GM19438 (cell line): ENCODE measurements around the gene PRIMA1.

Experiments
- ATAC-seq: cut with Tn5 transposase; IDR thresholded peaks from one replicate; pipeline ENCODE4 v1.9.1; 2021; ENCODE audit warnings: low read depth; ENCODE audit not compliant: unreplicated experiment

PRIMA1 gene

DNA sequence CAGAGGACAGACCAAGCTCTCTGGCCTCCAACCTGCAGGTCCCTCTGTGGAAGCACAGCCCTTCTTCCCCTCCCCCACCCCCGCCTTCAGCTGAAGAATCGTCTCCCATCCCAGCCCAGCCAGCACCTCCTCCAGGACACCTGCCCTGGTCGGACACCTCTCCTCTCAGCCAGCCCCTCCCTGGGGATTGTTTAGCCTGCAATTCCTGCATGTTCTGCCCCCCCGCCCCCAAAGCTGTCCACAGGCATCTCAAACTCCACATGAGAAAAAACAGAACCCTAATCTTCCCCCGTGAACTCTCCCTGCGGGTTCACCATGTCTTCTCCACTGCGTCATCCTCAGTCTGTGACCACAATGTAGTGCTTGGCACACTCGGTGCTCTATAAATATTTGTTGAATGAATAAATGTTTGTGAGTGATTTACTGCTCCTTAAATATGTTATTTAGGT is 24.1 kb downstream of the PRIMA1 start:
- ATAC-seq = no peak

DNA sequence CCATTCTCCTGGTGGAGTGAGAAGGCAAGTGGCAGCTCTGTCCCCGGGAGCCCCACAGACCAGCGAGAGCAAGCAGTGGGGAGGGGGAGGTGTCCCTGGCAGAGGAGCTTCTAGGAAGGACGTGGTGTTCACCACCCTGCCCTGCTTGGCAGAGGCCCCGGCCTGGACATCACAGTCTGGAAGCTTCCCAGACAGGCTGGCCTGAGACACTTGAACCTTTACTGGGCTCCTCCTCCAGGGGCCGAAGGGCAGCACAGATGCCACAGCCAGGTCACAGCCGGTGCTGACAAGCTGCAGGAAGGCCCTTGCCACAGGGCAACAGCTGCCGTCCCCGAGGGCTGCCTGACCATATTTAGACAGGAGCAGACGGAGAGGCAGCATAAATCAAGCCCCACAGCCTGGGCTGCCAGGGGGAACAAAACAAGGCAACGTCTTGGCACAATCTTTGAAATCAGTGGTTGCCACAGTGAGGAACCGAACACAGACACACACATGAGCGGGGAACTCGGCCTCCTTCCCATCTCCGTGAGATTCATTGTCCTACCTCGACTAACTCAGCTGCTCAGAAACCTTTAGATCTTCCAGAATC is 28.5 kb downstream of the PRIMA1 start:
- no peak for ATAC-seq

DNA sequence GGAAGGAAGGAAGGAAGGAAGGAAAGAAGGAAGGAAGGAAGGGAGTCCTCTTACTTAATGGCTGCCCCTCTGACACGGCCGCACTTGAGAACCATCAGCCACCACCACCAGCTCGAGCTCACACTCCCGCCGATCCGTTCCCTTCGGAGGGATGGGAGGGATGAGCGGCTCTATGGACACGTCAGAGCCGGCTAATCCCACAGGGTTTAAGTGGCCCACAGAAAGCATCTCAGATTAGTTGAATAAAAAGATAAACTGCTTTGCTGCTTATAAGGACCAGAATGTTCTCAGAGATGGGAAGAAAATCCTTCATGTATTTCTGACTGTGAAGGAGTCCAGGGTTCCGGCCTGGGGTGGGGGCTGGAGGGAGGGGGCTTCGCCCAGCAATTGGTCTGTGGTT is 31.1 kb downstream of the PRIMA1 start:
- ATAC-seq = no peak

DNA sequence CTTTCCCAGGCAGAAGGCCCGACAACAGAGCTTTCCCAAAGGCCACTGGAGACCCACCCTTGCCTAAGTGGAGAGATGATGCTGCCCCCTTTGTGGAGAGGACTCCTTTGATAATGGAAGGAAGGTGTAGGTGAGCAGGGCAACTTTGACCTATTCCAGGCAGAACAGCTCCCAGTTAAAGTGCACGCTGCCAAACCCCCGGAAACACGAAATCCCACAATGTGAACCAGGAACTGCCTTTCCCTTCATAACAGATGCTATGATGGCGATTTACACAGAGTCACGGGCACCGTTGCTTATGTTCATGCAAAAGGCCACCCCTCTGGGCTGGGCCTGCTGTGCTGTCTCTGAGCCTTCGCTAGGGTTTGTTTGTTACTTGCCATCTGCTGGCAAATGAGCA is 34.6 kb downstream of the PRIMA1 start:
- ATAC-seq = no peak

DNA sequence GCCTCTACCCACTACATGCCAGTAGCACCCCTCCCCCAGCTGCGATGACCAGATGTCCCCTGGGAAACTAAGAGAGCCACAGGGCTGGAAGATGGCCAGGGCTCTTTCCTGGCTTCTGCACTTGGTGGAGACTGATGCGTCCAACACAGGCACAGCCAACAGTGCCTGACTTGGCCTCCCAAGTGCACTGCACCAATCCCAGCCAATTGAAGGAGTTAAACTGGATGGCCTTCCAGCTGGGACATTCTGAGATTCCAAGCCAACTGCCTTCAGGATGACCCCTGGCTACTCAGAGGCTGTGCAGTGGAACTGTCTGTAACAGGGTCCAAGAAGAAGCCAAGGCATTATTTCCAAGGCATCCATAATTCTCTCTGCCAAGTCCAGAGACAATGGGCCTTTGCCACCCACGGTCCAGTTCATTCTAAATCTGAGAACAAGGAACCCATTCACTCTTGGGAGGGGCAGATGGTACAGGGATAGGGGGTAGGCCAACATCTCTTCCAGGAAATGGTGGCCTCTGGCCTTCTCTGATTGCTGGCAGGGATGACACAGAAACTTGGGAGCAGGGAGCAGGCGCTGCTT is 35.2 kb downstream of the PRIMA1 start:
- ATAC-seq = no peak

DNA sequence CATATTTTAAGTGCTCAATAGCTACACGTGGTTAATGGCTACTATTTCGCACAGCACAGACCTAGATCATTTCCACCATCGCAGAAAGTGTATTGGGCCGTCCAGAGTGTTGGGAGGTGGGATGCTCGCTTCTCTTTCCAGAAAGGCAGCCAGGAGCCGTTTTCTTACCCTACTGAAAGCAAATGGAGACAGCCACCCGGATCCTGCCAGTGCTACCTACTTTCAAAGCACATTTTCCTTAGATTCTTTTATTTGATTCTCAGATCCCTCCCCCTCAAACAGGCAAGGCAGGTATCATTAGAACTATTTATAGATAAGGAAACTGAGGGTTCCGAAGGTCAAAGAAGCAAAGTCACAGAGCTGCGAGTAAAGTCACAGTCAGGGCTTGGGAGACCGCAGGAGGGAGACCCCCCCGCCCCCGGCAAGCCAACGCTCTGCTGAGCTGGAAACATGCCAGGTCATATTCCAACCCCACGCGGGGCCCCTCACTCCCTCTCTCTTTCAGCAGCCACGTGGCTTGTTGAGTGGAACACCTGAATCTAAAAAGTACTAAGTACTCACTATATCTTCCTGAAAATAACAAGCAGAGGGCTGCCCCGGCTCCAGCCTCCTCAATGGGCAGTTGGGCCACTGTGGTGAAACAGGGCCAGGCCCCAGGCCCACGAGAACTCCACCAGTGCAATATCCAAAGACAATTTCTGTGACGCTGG is 36.2 kb downstream of the PRIMA1 start:
- ATAC-seq = no peak

DNA sequence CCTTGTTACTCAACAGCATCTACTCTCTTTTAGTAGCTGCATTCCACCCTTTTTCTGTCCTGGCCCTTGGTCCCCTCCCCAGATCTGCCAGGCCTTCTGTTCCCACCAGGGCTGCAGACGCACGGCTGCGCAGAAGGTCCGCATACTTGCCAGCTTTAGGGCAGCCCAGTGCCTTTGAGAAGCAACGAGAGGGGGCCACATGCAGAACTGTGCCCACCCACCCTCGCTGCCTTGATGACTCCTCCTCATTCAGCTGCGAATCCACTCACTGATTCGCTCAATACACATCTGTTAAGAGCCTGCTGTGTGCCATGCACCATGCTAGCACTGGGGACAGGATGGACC is 39.2 kb downstream of the PRIMA1 start:
- ATAC-seq = no peak

DNA sequence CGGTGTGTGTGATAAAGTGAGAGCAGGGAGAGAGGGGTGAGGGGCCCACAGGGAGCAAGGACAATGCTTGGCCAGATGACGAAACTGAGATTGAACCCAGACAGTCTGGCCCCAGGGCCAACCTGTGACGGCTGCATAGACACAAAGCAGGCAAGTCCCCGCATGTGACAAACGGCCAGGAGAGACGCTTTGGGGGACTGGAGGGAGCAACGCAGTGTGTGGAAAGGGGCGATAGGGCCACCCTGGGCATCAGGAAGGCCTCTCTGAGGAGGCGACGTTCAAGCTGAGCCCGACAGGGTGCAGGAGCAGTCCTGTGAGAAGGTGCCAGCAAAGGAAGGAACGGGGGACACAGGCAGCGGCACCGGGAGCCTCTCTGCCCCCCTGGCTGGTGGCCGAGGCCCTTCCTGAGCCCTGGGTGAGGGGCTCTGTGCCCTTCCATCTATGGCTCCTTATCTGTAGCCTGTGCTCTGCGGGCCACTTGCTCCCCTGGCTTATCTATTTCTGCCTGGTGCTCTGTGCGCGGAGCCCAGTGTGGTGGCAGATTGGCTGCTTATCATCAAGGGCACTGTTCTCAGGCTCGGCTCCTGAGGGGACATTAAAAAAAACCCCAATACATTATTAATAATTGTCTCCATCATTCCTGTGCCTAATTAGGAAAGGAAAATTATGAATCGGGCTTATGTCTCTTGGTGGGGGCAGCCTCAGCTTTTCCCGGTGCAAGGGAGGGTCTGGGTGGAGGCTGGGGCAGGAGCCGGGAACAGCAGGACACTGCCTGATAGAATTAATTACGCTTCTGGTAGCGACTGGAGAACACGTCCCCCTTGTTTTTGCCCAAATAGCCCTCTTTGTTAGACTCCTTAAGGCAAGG is 39.8 kb downstream of the PRIMA1 start:
- no peak for ATAC-seq

DNA sequence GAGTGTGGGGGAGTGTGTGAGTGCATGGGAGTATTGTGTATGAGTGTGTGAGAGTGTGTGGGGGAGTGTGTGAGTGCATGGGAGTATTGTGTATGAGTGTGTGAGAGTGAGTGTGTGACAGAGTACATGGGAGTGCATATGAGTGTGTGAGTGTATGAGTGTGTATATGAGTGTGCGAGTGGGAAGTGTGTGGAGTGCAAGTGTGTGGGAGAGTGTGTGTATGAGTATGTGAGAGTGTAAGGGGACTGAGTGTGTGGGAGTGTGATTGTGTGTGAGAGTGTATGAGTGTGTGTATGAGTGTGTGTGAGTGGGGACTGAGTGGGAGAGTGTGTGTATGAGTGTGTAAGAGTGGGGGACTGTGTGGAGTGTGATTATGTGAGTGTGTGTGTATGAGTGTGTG is 40.7 kb downstream of the PRIMA1 start:
- ATAC-seq = no peak

DNA sequence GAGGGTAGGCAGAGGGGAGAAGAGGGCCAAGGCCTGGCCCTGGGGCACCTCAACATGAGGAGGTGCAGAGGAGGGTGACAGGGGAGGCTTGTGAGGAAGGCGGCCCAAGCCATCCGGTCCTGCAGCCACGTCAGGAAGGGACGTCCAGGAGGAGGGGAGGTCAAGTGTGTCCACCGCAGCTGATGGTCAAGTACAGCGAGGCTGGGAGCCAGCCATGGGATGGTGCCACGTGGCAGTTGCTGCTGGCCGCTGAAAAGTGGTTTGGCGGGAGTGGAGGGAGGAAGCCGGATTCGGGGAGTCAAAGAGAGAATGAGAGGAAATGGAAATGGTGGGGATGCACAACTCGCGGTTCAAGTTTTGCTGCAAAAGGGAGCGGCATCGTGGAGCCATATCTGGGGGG is 41.2 kb downstream of the PRIMA1 start:
- no peak for ATAC-seq

DNA sequence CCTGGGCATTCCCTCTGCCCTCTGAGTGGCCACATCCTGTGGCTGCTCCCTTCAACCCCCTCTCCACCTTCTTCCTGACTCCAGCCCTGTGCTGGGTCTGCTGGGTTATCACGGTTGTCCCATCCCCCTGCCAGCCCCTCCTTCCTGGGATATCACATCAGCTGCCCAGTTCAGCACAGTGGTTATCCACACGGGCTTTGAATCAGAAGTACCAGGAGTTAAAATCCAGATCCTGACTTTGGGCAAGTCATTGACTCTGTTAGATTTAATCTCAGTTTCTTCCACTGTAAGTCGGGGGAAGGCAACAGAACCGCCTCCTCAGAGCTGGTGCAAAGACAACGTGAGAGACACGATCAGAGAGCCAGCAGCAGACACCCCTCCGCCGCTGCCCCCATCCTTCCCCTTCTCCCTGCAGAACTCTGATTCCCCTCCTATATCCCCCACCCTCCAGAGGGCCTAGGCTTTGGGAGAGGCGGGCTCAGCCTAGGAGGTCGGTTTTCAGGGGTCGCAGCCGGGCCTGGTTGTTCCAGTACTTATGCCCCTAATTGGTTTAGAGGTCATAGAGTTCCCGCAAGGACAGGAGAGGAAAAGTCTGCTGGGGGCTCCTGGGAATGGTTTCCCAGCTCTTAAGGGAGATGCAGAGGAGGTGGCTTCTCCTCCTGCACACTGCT is 42.5 kb downstream of the PRIMA1 start:
- no peak for ATAC-seq

DNA sequence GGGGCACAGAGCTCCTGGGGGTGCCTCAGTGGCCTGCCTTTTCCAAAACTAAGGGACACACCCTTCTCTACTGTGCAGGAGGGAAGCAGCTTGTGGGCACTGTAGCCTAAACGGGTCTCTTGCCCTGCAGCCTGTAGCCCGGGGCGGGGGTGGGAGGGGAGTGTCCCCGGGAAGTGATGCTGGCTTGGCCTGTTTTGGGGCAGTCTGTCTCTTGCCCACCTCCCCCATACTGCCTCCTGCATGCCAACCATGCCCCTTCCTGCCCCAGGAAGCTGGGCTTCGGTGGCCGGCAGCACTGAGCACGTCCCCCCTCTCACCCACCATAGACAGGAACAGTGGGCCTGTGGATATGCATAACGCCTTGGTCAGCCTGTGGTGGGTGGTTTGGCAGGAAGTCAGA is 43.4 kb downstream of the PRIMA1 start:
- no peak for ATAC-seq

DNA sequence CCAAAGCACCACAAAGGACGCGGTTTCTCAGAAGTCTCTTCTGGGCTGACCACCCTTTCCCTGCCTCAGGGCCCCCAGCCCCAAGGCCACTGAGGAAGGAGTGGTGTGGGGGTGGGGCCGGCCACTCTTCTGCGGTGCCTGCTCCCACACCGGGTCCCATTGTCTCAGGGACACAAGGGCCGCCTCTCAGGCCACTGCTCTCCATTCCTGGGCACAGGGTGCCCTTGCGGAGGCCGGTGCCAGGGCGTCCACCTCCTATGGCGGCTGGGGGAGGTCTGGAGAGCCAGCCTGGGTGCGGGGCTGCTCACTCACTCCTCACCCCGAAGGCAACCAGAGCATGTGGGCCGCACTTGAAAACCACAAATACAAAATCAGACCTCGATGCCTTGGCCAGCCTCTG is 44.1 kb downstream of the PRIMA1 start:
- no peak for ATAC-seq

DNA sequence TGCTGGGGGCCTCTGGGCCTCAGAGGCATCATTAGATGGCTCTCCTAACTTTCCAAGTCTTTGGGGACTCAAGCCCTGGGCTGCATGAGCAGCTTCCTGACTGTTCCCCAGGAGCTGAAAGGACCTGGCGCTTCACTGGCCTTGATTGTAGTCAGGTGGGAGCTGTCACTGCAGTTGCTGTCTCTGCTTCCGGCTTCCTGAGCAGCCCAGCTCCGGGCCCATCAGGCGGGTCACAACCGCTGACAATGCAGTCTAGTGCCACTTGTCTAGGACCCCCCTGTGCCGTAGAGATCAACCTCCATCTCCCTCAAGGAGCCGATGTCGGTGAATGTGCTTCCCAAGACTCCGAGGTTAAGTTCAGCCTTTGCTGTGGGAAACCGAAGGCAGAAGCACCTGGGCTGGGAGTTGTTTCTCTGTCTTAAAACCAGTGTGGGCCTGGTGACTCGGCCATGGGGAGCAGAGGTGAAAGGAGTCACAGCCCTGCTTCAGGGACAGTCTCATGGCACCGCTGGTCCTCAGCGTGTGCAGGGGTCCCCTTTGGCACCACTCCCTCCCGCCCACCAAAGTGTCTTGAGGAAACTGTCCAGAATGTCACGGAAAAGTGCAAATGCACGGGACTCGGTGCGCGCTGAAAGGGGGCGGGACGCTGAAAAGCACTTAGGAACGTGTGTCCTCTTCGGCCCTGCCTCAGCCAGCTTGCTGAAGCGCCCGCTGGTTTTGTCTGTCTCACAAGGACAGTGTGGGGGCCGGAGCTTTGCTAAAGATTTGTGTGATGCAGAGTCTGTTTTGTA is 44.8 kb downstream of the PRIMA1 start:
- no peak for ATAC-seq

DNA sequence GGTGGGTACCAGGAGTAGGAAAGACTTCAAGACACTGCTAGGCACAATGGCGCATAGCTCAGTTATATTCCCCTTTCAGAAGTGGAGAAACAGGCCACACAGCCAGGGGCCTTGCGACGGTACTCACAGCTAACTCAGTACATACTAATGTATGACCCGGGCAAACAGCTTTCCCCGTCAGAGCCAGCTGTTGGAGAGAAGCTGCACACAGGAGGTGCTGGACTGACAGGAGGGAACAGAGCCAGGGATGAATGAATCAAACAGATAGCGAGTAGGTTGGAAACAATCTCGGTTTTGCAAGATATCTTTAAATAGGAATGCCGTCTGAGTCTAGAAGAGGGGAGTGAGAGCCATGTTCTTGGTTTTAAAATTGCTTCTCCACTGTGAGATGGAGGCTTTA is 45.5 kb downstream of the PRIMA1 start:
- ATAC-seq = no peak

DNA sequence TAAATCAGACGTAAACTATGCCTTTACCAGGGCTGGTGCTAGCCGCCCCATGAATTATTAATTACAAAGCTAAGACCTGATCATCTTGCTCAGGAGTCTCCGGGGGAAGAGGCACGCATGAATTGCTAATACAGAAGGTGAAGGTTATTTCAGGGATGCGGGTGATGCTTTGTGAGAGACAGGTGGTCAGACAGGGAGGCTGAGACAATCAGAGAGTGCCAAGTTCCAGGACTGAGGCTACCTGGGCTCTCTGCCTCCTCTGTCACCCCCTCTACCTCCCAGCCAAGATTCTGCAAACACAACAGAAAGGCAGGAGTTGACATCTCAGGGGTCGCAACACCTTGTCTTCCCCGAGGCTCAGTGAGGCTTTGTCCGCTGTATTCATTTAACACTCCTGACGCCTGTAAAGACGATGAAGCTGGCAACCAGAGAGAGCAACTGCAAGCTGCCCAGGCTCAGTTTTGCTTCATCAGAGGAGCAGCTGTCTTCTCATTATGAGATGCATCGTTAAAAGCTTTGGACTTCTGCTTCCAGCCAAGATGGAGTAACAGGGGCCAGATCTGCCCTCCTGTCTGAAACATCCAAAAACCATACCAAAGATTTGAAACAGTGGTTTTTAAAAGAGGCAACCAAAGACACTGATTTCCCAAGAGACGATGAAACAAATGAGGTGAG is 46.6 kb downstream of the PRIMA1 start:
- ATAC-seq = no peak

DNA sequence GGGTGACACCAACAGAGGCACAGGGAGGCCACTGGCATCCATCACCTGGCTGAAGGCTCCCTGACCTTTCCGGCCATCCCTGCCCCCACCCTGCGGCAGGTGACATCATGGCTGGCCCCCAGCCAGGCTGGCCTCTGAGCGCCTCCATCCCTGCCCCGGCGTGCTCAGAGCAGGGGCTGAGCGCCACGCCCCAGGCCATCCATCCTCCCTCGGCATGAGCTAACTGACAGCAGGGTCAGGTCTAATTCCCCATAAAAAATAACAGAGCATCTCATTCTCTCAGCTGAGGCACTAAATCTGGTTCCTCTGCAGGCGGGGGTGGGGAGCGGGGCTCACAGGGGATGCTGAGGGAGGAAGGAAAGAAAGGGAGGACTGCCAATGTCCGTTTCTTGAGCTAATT is 50.7 kb downstream of the PRIMA1 start:
- ATAC-seq = no peak

DNA sequence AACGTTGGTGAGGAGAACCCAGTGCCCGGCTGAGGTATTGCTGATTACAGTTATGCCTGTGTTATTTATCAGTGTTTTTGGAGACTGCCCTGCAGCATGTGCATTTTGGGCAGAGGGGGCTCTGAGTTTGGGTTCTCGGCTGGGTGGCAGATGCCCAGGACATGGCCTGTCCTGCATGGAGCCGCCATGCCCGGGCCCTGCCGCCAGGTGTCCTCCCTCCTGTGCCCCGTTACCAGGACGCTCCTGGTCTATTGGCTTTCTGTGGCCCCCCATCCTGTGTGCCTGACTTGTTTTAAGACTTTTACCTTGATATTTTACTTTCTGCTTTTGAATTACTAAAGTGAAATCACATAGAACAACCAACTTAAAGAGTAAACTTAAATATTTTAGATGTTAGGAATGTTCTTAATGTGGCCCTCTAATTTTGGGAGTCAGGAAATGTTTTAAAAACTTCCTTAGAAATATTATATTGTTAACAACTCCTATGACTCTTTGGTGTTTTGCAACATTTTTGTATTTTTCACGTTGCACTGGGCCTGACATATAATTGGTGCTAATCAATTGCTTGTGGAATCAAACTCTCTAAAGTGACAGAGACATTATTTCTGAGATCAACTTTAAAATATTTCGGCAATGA is 51.8 kb downstream of the PRIMA1 start:
- ATAC-seq = no peak

DNA sequence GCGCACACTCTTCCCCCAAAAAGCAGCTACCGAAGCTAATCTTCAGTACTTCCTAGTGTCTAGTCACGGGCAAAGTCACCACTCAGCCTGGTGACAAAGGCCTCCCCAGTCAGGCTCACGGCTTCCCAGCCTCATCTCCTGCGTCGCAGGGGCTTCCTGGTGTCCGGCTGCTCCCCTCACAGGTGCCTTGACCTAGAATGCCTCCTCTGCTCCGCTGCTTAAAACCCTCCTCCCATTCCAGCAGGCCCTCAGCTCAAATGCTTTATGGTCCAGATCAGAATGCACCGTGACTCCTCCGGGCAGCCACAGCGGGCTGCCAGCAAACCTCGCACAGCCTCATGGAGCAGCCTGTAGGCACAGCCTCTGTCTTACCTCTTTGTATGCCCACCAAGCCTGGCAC is 53.1 kb downstream of the PRIMA1 start:
- no peak for ATAC-seq
